Keratinocyte (primary cell): ENCODE data around the gene RUNX1.

Source experiments
- CTCF ChIP-seq, 3 experiments: IDR thresholded peaks in 1 of 3; conservative IDR thresholded peaks in 1 of 3; optimal IDR thresholded peaks in 1 of 3; 2 replicates in 2 of 3; 3 replicates in 1 of 3; pipeline versions ENCODE3 to v1.5.1; 2011; ENCODE audit warnings: low read length in 3 of 3, mild to moderate bottlenecking in 3 of 3, moderate library complexity in 2 of 3, control low read depth in 1 of 3, inconsistent platforms in 1 of 3; ENCODE audit not compliant: insufficient read depth in 2 of 3; ENCODE audit errors: extremely low read depth in 1 of 3
- EZH2 ChIP-seq: IDR thresholded peaks from one replicate; pipeline ENCODE4 v1.6.1; 2012; ENCODE audit warnings: inconsistent platforms, mild to moderate bottlenecking, low read length, moderate library complexity

GRCh38 chr21:34790834-34791233, 258.3 kb downstream of the RUNX1 start:
- TF ChIP-seq CTCF (optimal IDR thresholded peaks at IDR 0.05 in 1 of 3, IDR thresholded peaks at IDR 0.05 in 1 of 3, conservative IDR thresholded peaks at IDR 0.05 in 1 of 3; ENCODE audit: extremely low read depth in 1 of 3, insufficient read depth in 2 of 3, low read length in 3 of 3) (no peak), EZH2 (no peak)
